MCF 10A (cell line): ENCODE measurements around the gene NECTIN2. TPM values are rescaled to one million over a fixed set of nuclear protein-coding genes. Genes with fewer than 3 reads are reported as not detected.
"Not testable (repeated sequence)": the region's sequence is repeated elsewhere in the genome, so short reads cannot be mapped to it uniquely, and the experiment has no call there.

ENCODE experiments used
- BruUV-seq: library from RNA; stranded (reverse); fragments of 400-500 nt; replicated peaks from 2 replicates; lab custom pipeline; 2021; lab: Mats Ljungman, UMichigan
- CTCF ChIA-PET: fragments of 300-600 bp; sonication (Branson Sonifier 250); formaldehyde crosslinking; extraction: SDS; loops from one replicate; lab custom pipeline; 2021; ENCODE audit warnings: antibody characterized with exemption, inconsistent platforms; lab: Yijun Ruan, JAX
- POLR2A ChIA-PET: fragments of 300-600, 350-650 bp; sonication (Branson Sonifier 250); formaldehyde crosslinking; extraction: SDS; loops from one replicate; lab custom pipeline; 2020; ENCODE audit warnings: antibody characterized with exemption, inconsistent platforms; lab: Yijun Ruan, JAX
- DNase-seq: peaks from one replicate; pipeline ENCODE4 v3.0.0-alpha.2; 2018; ENCODE audit not compliant: unreplicated experiment
- H3K27ac Mint-ChIP-seq: one replicate; pipeline ENCODE4 v1.8.0; 2022; ENCODE audit warnings: mild to moderate bottlenecking, low read depth, mixed read lengths; ENCODE audit not compliant: unreplicated experiment
- H3K27me3 Mint-ChIP-seq: one replicate; pipeline ENCODE4 v1.8.0; 2022; ENCODE audit warnings: mixed read lengths; ENCODE audit not compliant: insufficient read depth, unreplicated experiment
- H3K36me3 Mint-ChIP-seq: one replicate; pipeline ENCODE4 v1.8.0; 2022; ENCODE audit warnings: mild to moderate bottlenecking, moderate library complexity, mixed read lengths; ENCODE audit not compliant: insufficient read depth, unreplicated experiment
- H3K4me1 Mint-ChIP-seq: one replicate; pipeline ENCODE4 v1.8.0; 2022; ENCODE audit warnings: mixed read lengths; ENCODE audit not compliant: insufficient read depth, unreplicated experiment
- H3K4me3 Mint-ChIP-seq: one replicate; pipeline ENCODE4 v1.8.0; 2022; ENCODE audit warnings: mild to moderate bottlenecking, moderate library complexity, mixed read lengths; ENCODE audit not compliant: unreplicated experiment
- H3K9me3 Mint-ChIP-seq: one replicate; pipeline ENCODE4 v1.8.0; 2022; ENCODE audit warnings: mixed read lengths; ENCODE audit not compliant: unreplicated experiment
- intact Hi-C: fragments of 100-400 bp; cut with micrococcal nuclease; formaldehyde crosslinking; loops from 2 replicates; pipeline ENCODE4 v1.14.1; 2022
- total RNA-seq: library from RNA; stranded (reverse); gene quantifications from 2 replicates; pipeline ENCODE4 v1.2.3, GENCODE V29; 2022
- TF ChIP-seq, protein P1 (sequence below): fragments of 200-600 bp; IDR thresholded peaks from one replicate; pipeline ENCODE4 v1.8.0; 2022; ENCODE audit warnings: antibody characterized with exemption, mild to moderate bottlenecking; ENCODE audit not compliant: unreplicated experiment

NECTIN2 gene
- total RNA-seq, 1 experiment from 2014 or later: 46.5 TPM

GRCh38 chr19:44883922-44884321 is 37.8 kb downstream of the NECTIN2 start:
- H3K4me1 Mint-ChIP-seq: no peaks in the 10 kb centered on the region
- no peaks in the 10 kb centered on the region for H3K27me3 Mint-ChIP-seq
- DNase-seq: no peak
- intact Hi-C loops: no loop called here
- no TSS peak for BruUV-seq
- ChIA-PET POLR2A (interaction anchor here (0.6 kb wide), 1 partner anchor 27 kb away, joined by 3 read pairs; no protein-coding TSS in a partner anchor), CTCF (interaction anchor here (0.6 to 1.1 kb wide), 3 partner anchors 100 to 674 kb away, joined by 3 to 4 read pairs (median 3); no protein-coding TSS in a partner anchor)
- TF ChIP-seq, protein P1, sequence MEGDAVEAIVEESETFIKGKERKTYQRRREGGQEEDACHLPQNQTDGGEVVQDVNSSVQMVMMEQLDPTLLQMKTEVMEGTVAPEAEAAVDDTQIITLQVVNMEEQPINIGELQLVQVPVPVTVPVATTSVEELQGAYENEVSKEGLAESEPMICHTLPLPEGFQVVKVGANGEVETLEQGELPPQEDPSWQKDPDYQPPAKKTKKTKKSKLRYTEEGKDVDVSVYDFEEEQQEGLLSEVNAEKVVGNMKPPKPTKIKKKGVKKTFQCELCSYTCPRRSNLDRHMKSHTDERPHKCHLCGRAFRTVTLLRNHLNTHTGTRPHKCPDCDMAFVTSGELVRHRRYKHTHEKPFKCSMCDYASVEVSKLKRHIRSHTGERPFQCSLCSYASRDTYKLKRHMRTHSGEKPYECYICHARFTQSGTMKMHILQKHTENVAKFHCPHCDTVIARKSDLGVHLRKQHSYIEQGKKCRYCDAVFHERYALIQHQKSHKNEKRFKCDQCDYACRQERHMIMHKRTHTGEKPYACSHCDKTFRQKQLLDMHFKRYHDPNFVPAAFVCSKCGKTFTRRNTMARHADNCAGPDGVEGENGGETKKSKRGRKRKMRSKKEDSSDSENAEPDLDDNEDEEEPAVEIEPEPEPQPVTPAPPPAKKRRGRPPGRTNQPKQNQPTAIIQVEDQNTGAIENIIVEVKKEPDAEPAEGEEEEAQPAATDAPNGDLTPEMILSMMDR: no peak
- no peak overlapping the region for H3K4me3 Mint-ChIP-seq
- H3K36me3 Mint-ChIP-seq: peaks cover under 1% of the 10 kb centered on the region
- H3K9me3 Mint-ChIP-seq: no peaks in the 10 kb centered on the region
- H3K27ac Mint-ChIP-seq: no peak overlapping the region

DNA sequence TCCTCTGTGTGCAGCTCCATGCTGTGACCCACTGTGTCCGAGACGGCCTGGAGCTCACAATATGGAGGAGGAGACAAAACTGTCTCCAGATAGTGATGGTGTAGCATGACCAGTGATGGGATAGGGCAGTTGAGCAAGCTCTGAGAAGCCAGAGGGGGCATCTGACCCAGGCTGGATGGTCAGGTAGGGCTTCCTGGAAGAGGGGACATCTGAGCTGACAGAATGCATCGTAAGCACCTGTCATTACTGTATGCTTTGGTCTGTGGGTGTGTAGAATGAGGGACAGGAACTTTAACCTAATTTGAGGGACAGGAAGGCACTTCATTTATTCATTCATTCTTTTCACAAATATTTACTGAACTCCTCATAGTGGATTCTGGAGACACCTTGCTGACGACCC is 38.5 kb downstream of the NECTIN2 start:
- Mint-ChIP-seq H3K9me3 (no peaks in the 10 kb centered on the region), H3K27me3 (no peaks in the 10 kb centered on the region), H3K36me3 (no peaks in the 10 kb centered on the region), H3K4me1 (no peaks in the 10 kb centered on the region), H3K27ac (no peak overlapping the region), H3K4me3 (no peak overlapping the region)
- intact Hi-C loops: no loop called here
- ChIA-PET CTCF (interaction anchor here (1.1 kb wide), 1 partner anchor 100 kb away, joined by 4 read pairs; no protein-coding TSS in a partner anchor), POLR2A (interaction anchor here (0.6 kb wide), 1 partner anchor 20 kb away, joined by 3 read pairs; no protein-coding TSS in a partner anchor)
- BruUV-seq: no TSS peak
- DNase-seq: no peak
- TF ChIP-seq, protein P1: no peak

DNA sequence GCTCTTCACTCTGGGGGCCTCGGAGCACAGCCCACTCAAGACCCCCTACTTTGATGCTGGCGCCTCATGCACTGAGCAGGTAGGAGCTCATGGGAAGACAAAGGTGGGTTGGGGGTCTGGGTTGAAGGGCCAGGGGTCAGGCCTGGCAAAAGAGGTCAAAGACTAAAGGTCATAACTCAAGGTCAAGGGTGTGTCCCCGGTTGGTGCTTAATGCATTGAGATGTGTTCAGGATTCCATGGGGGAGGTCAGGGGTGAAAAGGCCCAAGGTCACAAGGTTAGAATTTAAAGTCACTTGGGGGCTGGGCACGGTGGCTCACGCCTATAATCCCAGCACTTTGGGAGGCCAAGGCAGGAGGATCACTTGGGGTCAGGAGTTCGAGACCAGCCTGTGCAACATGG is 40.0 kb downstream of the NECTIN2 start:
- intact Hi-C loops: no loop called here
- Mint-ChIP-seq H3K27me3 (no peaks in the 10 kb centered on the region), H3K4me3 (no peak overlapping the region), H3K9me3 (no peaks in the 10 kb centered on the region), H3K4me1 (peaks cover 6% of the 10 kb centered on the region), H3K27ac (no peak overlapping the region), H3K36me3 (no peaks in the 10 kb centered on the region)
- DNase-seq: no peak
- ChIA-PET CTCF (no interaction called here), POLR2A (no interaction called here)
- BruUV-seq: no TSS peak
- TF ChIP-seq, protein P1: no peak

DNA sequence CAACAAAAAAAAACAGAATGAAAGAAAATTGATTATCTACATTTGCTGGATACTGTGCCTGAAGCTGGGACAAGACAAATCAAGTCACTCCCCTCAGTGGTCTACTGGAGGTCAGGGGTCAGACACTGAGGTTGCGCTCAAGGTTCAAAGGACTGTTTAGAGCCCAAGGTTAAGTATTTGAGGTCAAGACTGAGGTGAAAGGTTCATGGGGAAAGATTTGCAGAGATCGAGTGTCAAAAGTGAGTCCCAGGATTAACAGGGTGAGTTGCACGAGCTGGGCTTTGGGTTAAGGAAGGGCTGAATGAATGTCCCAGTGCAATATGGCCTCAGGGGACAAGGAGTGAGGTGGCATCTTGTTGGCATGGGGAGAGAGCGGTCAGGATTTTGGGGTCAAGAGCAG is 41.6 kb downstream of the NECTIN2 start:
- TF ChIP-seq, protein P1: no peak
- Mint-ChIP-seq H3K27ac (no peak overlapping the region), H3K27me3 (no peaks in the 10 kb centered on the region), H3K36me3 (peaks cover 4% of the 10 kb centered on the region), H3K4me1 (peaks cover 17% of the 10 kb centered on the region), H3K9me3 (no peaks in the 10 kb centered on the region), H3K4me3 (no peak overlapping the region)
- POLR2A ChIA-PET: no interaction called here
- intact Hi-C loops: no loop called here
- CTCF ChIA-PET: interaction anchor here (0.6 kb wide), 2 partner anchors 165 to 228 kb away, joined by 3 to 4 read pairs; no protein-coding TSS in a partner anchor
- no peak for DNase-seq
- BruUV-seq: no TSS peak

DNA sequence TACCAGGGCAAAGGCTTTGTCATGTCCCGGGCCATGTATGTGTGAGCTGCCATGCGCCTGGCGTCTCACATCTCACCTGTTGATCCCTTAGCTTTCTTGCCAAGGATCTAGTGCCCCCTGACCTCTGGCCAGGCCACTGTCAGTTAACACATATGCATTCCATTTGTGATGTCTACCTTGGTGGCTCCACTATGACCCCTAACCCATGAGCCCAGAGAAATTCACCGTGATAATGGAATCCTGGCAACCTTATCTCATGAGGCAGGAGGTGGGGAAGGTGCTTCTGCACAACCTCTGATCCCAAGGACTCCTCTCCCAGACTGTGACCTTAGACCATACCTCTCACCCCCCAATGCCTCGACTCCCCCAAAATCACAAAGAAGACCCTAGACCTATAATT is 42.2 kb downstream of the NECTIN2 start:
- CTCF ChIA-PET: interaction anchor here (0.6 kb wide), 1 partner anchor 166 kb away, joined by 3 read pairs; no protein-coding TSS in a partner anchor
- H3K27me3 Mint-ChIP-seq, H3K27ac Mint-ChIP-seq, intact Hi-C loops, H3K9me3 Mint-ChIP-seq, BruUV-seq, H3K4me3 Mint-ChIP-seq, DNase-seq, POLR2A ChIA-PET: not testable (repeated sequence)
- Mint-ChIP-seq H3K4me1 (peaks cover 24% of the 10 kb centered on the region), H3K36me3 (peaks cover 11% of the 10 kb centered on the region)
